GM12878 (cell line): ENCODE results near the gene SLC38A2. TPM values are rescaled to one million over a fixed set of nuclear protein-coding genes. Genes with fewer than 3 reads are reported as not detected.

Experiments
- ATAC-seq: fragments of 200-7000 bp; cut with Tn5 transposase; 3 replicates; pipeline ENCODE4 v1.9.1; 2020; ENCODE audit warnings: mild to moderate bottlenecking, moderate library complexity
- BruUV-seq: library from RNA; stranded (reverse); fragments of 400-500 nt; replicated peaks from 2 replicates; lab custom pipeline; 2021; lab: Mats Ljungman, UMichigan
- CTCF ChIA-PET: fragments of 300-600 bp; sonication (Branson Sonifier 250); formaldehyde crosslinking; extraction: SDS; loops from one replicate; lab custom pipeline; 2021; ENCODE audit warnings: inconsistent platforms; lab: Yijun Ruan, JAX
- POLR2A ChIA-PET: fragments of 350-600 bp; formaldehyde crosslinking; extraction: SDS; loops from one replicate; lab custom pipeline; 2021; ENCODE audit warnings: inconsistent platforms; lab: Charles Lee
- RAD21 ChIA-PET: fragments of 300-600 bp; sonication (Branson Sonifier 250); formaldehyde crosslinking; loops from one replicate; lab custom pipeline; 2023; ENCODE audit warnings: antibody characterized with exemption; ENCODE audit not compliant: unreplicated experiment; lab: Charles Lee
- SMC1A ChIA-PET: fragments of 300-600 bp; sonication (Branson Sonifier 250); formaldehyde crosslinking; loops from one replicate; lab custom pipeline; 2023; ENCODE audit not compliant: unreplicated experiment, uncharacterized antibody; lab: Charles Lee
- DNase-seq: peaks from one replicate; pipeline ENCODE4 v3.0.0-alpha.2; 2011; ENCODE audit warnings: low read depth, low spot score
- FAIRE-seq: peaks from 3 replicates; lab custom pipeline; 2011; peaks lifted over from hg19 to GRCh38; lab: Jason Lieb, UNC
- H2AFZ ChIP-seq: 2 replicates; pipeline ENCODE4 v1.6.0; 2011; ENCODE audit warnings: low read depth, low read length, control low read depth; ENCODE audit not compliant: control insufficient read depth
- H3K27ac ChIP-seq: 2 replicates; pipeline ENCODE4 v1.5.1; 2011; ENCODE audit warnings: control low read depth; ENCODE audit not compliant: control insufficient read depth, insufficient read depth
- H3K27me3 ChIP-seq, 2 experiments: replicated peaks in 1 of 2; 2 replicates each; pipeline versions ENCODE4 v1.6.0 to v1.6.1; 2011; ENCODE audit warnings: low read length in 1 of 2; ENCODE audit not compliant: control insufficient read depth in 2 of 2, insufficient read depth in 2 of 2
- H3K36me3 ChIP-seq, 2 experiments: 2 replicates each; pipeline ENCODE4 v1.5.1; 2011; ENCODE audit warnings: low read length in 1 of 2; ENCODE audit not compliant: control insufficient read depth in 2 of 2, insufficient read depth in 2 of 2
- H3K4me1 ChIP-seq: 2 replicates; pipeline ENCODE4 v1.6.1; 2011; ENCODE audit warnings: mild to moderate bottlenecking, low read length, moderate library complexity, mixed read lengths; ENCODE audit not compliant: control insufficient read depth, insufficient read depth
- H3K4me2 ChIP-seq: 2 replicates; pipeline ENCODE4 v1.6.0; 2011; ENCODE audit warnings: control low read depth; ENCODE audit not compliant: control insufficient read depth, insufficient read depth
- H3K4me3 ChIP-seq: fragments of 200-600 bp; sonication (generic); 2 replicates; pipeline ENCODE4 v1.5.1; 2016
- H3K79me2 ChIP-seq: 2 replicates; pipeline ENCODE4 v1.6.0; 2011; ENCODE audit warnings: low read length; ENCODE audit not compliant: control insufficient read depth, insufficient read depth
- H3K9ac ChIP-seq: 2 replicates; pipeline ENCODE4 v1.8.0; 2011; ENCODE audit warnings: low read length, control low read depth, mixed read lengths; ENCODE audit not compliant: control insufficient read depth, insufficient read depth
- H3K9me3 ChIP-seq: replicated peaks from 3 replicates; pipeline ENCODE4 v1.5.1; 2011; ENCODE audit warnings: mild to moderate bottlenecking, low read length; ENCODE audit not compliant: control insufficient read depth, insufficient read depth
- H4K20me1 ChIP-seq: 2 replicates; pipeline ENCODE4 v1.6.0; 2011; ENCODE audit not compliant: control insufficient read depth, insufficient read depth
- ATF3 ChIP-seq: IDR thresholded peaks from 2 replicates; pipeline ENCODE4 v1.6.1; 2011; ENCODE audit warnings: low read depth, mild to moderate bottlenecking, low read length, moderate library complexity, borderline replicate concordance; ENCODE audit errors: extremely low read depth
- CREB1 ChIP-seq: IDR thresholded peaks from 2 replicates; pipeline ENCODE4 v1.6.1; 2012; ENCODE audit warnings: low read depth, mild to moderate bottlenecking, inconsistent platforms
- E2F8 ChIP-seq: fragments of 450-650 bp; IDR thresholded peaks from 2 replicates; pipeline ENCODE4 v1.6.1; 2018; ENCODE audit warnings: mild to moderate bottlenecking, low read depth, moderate library complexity; ENCODE audit not compliant: partially characterized antibody
- EED ChIP-seq: sonication (generic); IDR thresholded peaks from 2 replicates; pipeline ENCODE4 v1.6.1; 2016; ENCODE audit warnings: antibody characterized with exemption, low read depth
- EP300 ChIP-seq, 2 experiments: fragments of 150-350 bp in 1 of 2; IDR thresholded peaks; 2 replicates each; pipeline ENCODE4 v1.6.1; 2011 to 2012; ENCODE audit warnings: low read depth in 2 of 2, low read length in 2 of 2, borderline replicate concordance in 1 of 2, improper control_type of control experiment in 1 of 2, inconsistent platforms in 1 of 2; ENCODE audit not compliant: control insufficient read depth in 1 of 2
- IKZF1 ChIP-seq: fragments of 450-650 bp; conservative IDR thresholded peaks from 2 replicates; pipeline ENCODE4 v1.6.1; 2017; ENCODE audit warnings: antibody characterized with exemption, mild to moderate bottlenecking
- IKZF2 ChIP-seq, 2 experiments: fragments of 450-650 bp; IDR thresholded peaks; 2 replicates each; pipeline ENCODE4 v1.6.1; 2017; ENCODE audit warnings: mild to moderate bottlenecking in 2 of 2, moderate library complexity in 2 of 2
- MEF2A ChIP-seq: IDR thresholded peaks from 2 replicates; pipeline ENCODE4 v1.6.1; 2011; ENCODE audit warnings: low read depth, mild to moderate bottlenecking, low read length, moderate library complexity; ENCODE audit not compliant: insufficient read depth
- NBN ChIP-seq: fragments of 450-650 bp; IDR thresholded peaks from 2 replicates; pipeline ENCODE4 v1.6.1; 2016
- NR2C1 ChIP-seq: fragments of 450-650 bp; IDR thresholded peaks from 2 replicates; pipeline ENCODE4 v1.6.1; 2017; ENCODE audit warnings: antibody characterized with exemption, mild to moderate bottlenecking, moderate library complexity
- NRF1 ChIP-seq: conservative IDR thresholded peaks from 2 replicates; pipeline ENCODE4 v1.6.1; 2011; ENCODE audit warnings: mild to moderate bottlenecking, low read depth, low read length, improper control_type of control experiment
- SKIL ChIP-seq: fragments of 450-650 bp; IDR thresholded peaks from 2 replicates; pipeline ENCODE4 v1.6.1; 2017; ENCODE audit warnings: mild to moderate bottlenecking, low read depth, inconsistent platforms; ENCODE audit not compliant: poor library complexity, severe bottlenecking
- SMAD1 ChIP-seq: fragments of 450-650 bp; IDR thresholded peaks from 2 replicates; pipeline ENCODE4 v1.6.1; 2018; ENCODE audit warnings: mild to moderate bottlenecking, low read depth; ENCODE audit not compliant: partially characterized antibody
- ZNF592 ChIP-seq: fragments of 450-650 bp; IDR thresholded peaks from 2 replicates; pipeline ENCODE4 v1.6.1; 2017; ENCODE audit warnings: mild to moderate bottlenecking, moderate library complexity
- WGBS: methylation state at CpG from one replicate; pipeline ENCODE4 v1.1.6; 2016; ENCODE audit warnings: low lambda C conversion rate; ENCODE audit not compliant: insufficient replicate concordance, insufficient coverage; ENCODE audit errors: missing lambda C conversion rate; 5-methylcytosine and 5-hydroxymethylcytosine counted together
- in situ Hi-C: fragments of 300-500 bp; cut with MboI; formaldehyde crosslinking; loops from 9 replicates; pipeline ENCODE4 v1.14.3; 2018; ENCODE audit warnings: mixed read lengths
- intact Hi-C: fragments of 100-400 bp; cut with micrococcal nuclease; formaldehyde crosslinking; loops from one replicate; pipeline ENCODE4 v1.14.2; 2022; ENCODE audit not compliant: unreplicated experiment
- polyA plus RNA-seq, 11 experiments: library from polyadenylated mRNA; depleted of rRNA in 4 of 11; unstranded in 6 of 11; stranded (reverse) in 5 of 11; fragments of >200 nt; fragmentation: Nextera tagmentation in 4 of 11; fragmentation: Illumina TruSeq in 1 of 11; extraction: Ambion mirVana in 4 of 11; extraction: Trizol in 1 of 11; gene quantifications; 1 replicate in 1 of 11; 2 replicates in 10 of 11; pipeline versions ENCODE4 v1.2.1 to v1.2.3, GENCODE V29; 2011 to 2016; ENCODE audit warnings: inconsistent platforms in 2 of 11, missing spikeins in 2 of 11, low read depth in 1 of 11
- total RNA-seq, 4 experiments: library from RNA; depleted of rRNA in 3 of 4; stranded (reverse); fragments of >200 nt in 3 of 4; fragmentation: Illumina TruSeq in 1 of 4; extraction: Trizol in 1 of 4; gene quantifications; 2 replicates each; pipeline versions ENCODE4 v1.2.1 to v1.2.3, GENCODE V29; 2013 to 2021

The SLC38A2 gene
- total and polyA plus RNA-seq, 10 of the 15 experiments (the other 5 are each of a cell fraction or from before 2014, with no cell fraction given) = 36.2 to 118 (median 79.8) TPM

- ChIA-PET RAD21 (interaction anchor here (0.6 to 1.2 kb wide), 4 partner anchors 11 to 70 kb away, joined by 4 to 5 read pairs (median 4); no protein-coding TSS in a partner anchor), CTCF (interaction anchor here (0.7 to 1.4 kb wide), 5 partner anchors 9 to 112 kb away, joined by 3 to 4 read pairs (median 4); no protein-coding TSS in a partner anchor), SMC1A (interaction anchor here (0.7 to 2.9 kb wide), 17 partner anchors 9 to 257 kb away, joined by 3 to 14 read pairs (median 4); no protein-coding TSS in a partner anchor), POLR2A (interaction anchor here (0.6 to 5.7 kb wide), 6 partner anchors 13 to 581 kb away, joined by 3 to 37 read pairs (median 4); no protein-coding TSS in a partner anchor)
- peak; percentile 92 for FAIRE-seq
- DNase-seq = no peak
- peak overlapping the region; percentile 69 for H3K27ac ChIP-seq
- H3K9ac ChIP-seq = no peak overlapping the region; the same call in 1 of the 2 replicates
- no peaks in the 10 kb centered on the region for H3K79me2 ChIP-seq
- H3K4me1 ChIP-seq = peaks cover 15% of the 10 kb centered on the region
- H3K36me3 ChIP-seq = no peaks in the 10 kb centered on the region
- no peaks in the 10 kb centered on the region for H3K27me3 ChIP-seq
- peak; percentile 60 for ATAC-seq
- in situ Hi-C loops (no loop called here), intact Hi-C loops (no loop called here)
- H3K4me3 ChIP-seq = no peak overlapping the region
- H2AFZ ChIP-seq = no peak overlapping the region
- no peaks in the 10 kb centered on the region for H4K20me1 ChIP-seq
- WGBS = 4% methylated on average over 1 of the region's 1 CpG
- no TSS peak for BruUV-seq
- H3K4me2 ChIP-seq = peak overlapping the region; percentile 45
- H3K9me3 ChIP-seq = peaks cover 8% of the 10 kb centered on the region
- peak; percentile 87; the same call in 1 of the 2 replicates for TF ChIP-seq MEF2A
- no peak for TF ChIP-seq EP300 (IDR thresholded peaks at IDR 0.05; ENCODE audit: borderline replicate concordance in 1 of 2, control insufficient read depth in 1 of 2, low read depth in 2 of 2, low read length in 2 of 2)
- no peak for TF ChIP-seq IKZF1
- TF ChIP-seq SKIL = no peak
- no peak for TF ChIP-seq CREB1
- TF ChIP-seq EED = 0 out of 2 replicates have a peak, but pooled peaks have one; percentile 22
- TF ChIP-seq ATF3 = no peak
- no peak for TF ChIP-seq SMAD1
- TF ChIP-seq NBN = no peak
- TF ChIP-seq NRF1 = no peak
- no peak for TF ChIP-seq NR2C1
- TF ChIP-seq E2F8 = no peak
- peak in 1 of 2 experiments; percentile 37; a peak in 1 of 4 replicates for TF ChIP-seq IKZF2 (IDR thresholded peaks at IDR 0.05)
- TF ChIP-seq ZNF592 = no peak
These were observed 31.7 kb upstream of the SLC38A2 start for GRCh38 chr12:46404225-46404631.
